Measurements from ENCODE around the gene PARD3B. TPM values are rescaled to one million over a fixed set of nuclear protein-coding genes. Genes with fewer than 3 reads are reported as not detected.

Gene PARD3B
- total and polyA plus RNA-seq, 5 donors from 2014 or later, result 0.03 to 0.68 (median 0.08) TPM; not detected in 1

DNA sequence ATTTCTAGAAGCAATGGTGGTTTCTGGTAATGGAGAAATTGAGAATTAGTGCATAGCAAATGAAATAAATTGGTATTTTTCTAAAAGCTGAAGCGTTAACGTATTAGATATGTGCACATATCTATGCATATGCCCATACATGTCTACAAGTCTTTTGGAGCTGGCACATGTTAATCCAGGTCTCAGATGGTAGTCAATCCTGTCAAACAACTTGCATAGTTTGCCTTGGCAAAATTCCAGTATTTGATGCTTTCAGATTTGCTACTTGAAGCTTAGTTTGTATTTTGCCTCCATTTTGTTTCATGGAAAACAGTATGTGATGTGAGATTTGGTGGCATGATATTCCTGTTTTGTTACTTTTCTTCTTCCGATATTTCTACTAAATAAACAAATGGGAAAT lies 304.6 kb downstream of the PARD3B start:
- Mint-ChIP-seq H3K27ac (no peak overlapping the region), H3K36me3 (no peaks in the 10 kb centered on the region), H3K9me3 (no peaks in the 10 kb centered on the region), H3K4me3 (no peak overlapping the region), H3K27me3 (peaks cover 27% of the 10 kb centered on the region), H3K4me1 (no peaks in the 10 kb centered on the region)
- Histone ChIP-seq H3K4me1 (ENCODE audit: control insufficient read depth, insufficient read depth, low read length, poor library complexity, severe bottlenecking) (no peaks in the 10 kb centered on the region), H3K27ac (ENCODE audit: insufficient read depth, low read length, poor library complexity, severe bottlenecking) (no peak overlapping the region), H3K9me3 (ENCODE audit: control insufficient read depth in 2 of 2, low read length in 2 of 2) (no peaks in the 10 kb centered on the region), H3K27me3 (ENCODE audit: control insufficient read depth, insufficient read depth, low read length) (peaks cover 4% of the 10 kb centered on the region), H3K4me3 (ENCODE audit: low read depth, low read length) (no peak overlapping the region), H3K36me3 (ENCODE audit: control insufficient read depth, insufficient read depth, low read length) (no peaks in the 10 kb centered on the region)
- DNase-seq, result no peak
- ATAC-seq (ENCODE audit: low read depth in 2 of 2), result no peak

DNA sequence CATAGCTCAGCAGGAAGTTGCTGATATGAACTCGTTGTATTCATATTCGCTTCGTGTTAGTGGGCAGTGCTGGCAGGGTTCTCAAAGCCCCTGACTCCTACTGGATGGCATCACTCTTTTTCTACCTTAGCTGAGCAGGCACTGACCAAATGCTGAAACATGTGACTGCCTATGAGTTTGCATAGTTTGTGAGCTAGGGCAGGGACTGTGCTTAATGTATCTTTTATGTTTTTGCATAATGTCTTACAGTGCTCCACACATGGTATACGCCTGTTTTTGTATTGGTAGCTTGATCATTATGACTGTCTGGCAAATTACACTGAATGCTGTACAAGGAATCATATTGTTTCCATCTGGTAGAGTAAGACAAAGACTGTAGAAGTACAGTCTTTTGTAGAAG lies 305.3 kb downstream of the PARD3B start:
- Mint-ChIP-seq H3K9me3 (no peaks in the 10 kb centered on the region), H3K27me3 (peaks cover 26% of the 10 kb centered on the region), H3K36me3 (no peaks in the 10 kb centered on the region), H3K4me1 (no peaks in the 10 kb centered on the region), H3K27ac (no peak overlapping the region), H3K4me3 (no peak overlapping the region)
- H3K27ac ChIP-seq (ENCODE audit: insufficient read depth, low read length, poor library complexity, severe bottlenecking), result no peak overlapping the region
- no peaks in the 10 kb centered on the region for H3K9me3 ChIP-seq (ENCODE audit: control insufficient read depth in 2 of 2, low read length in 2 of 2)
- H3K4me3 ChIP-seq (ENCODE audit: low read depth, low read length), result no peak overlapping the region
- no peaks in the 10 kb centered on the region for H3K4me1 ChIP-seq (ENCODE audit: control insufficient read depth, insufficient read depth, low read length, poor library complexity, severe bottlenecking)
- ATAC-seq (ENCODE audit: low read depth in 2 of 2) (no peak), DNase-seq (no peak)
- H3K36me3 ChIP-seq (ENCODE audit: control insufficient read depth, insufficient read depth, low read length), result no peaks in the 10 kb centered on the region
- peaks cover 4% of the 10 kb centered on the region for H3K27me3 ChIP-seq (ENCODE audit: control insufficient read depth, insufficient read depth, low read length)

DNA sequence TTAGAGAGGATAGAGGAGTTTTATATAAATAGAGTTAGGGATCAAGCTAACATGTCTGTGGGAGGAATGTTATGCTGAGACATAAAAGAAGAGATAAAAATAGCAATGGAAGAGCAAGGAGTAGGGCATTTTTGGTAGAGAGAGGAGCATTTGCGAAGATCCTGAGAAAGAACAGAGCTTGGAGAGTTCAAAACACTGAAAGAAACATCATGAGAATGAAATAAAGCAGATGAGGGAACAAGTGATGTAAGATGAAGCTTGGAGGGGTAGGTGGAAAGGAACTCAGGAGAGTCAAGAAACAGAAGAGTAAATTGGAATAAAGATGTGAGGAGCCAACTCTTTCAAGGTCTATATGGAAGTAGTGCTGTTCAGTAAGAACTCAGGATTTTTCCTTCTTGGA lies 308.6 kb downstream of the PARD3B start:
- ATAC-seq (ENCODE audit: low read depth in 2 of 2), result no peak
- Mint-ChIP-seq H3K27ac (no peak overlapping the region), H3K36me3 (no peaks in the 10 kb centered on the region), H3K4me1 (no peaks in the 10 kb centered on the region), H3K27me3 (peaks cover 27% of the 10 kb centered on the region), H3K9me3 (no peaks in the 10 kb centered on the region), H3K4me3 (no peak overlapping the region)
- no peak overlapping the region for H3K4me3 ChIP-seq (ENCODE audit: low read depth, low read length)
- no peaks in the 10 kb centered on the region for H3K9me3 ChIP-seq (ENCODE audit: control insufficient read depth in 2 of 2, low read length in 2 of 2)
- peaks cover 4% of the 10 kb centered on the region for H3K27me3 ChIP-seq (ENCODE audit: control insufficient read depth, insufficient read depth, low read length)
- no peaks in the 10 kb centered on the region for H3K36me3 ChIP-seq (ENCODE audit: control insufficient read depth, insufficient read depth, low read length)
- no peak overlapping the region for H3K27ac ChIP-seq (ENCODE audit: insufficient read depth, low read length, poor library complexity, severe bottlenecking)
- H3K4me1 ChIP-seq (ENCODE audit: control insufficient read depth, insufficient read depth, low read length, poor library complexity, severe bottlenecking), result no peaks in the 10 kb centered on the region
- DNase-seq, result no peak

DNA sequence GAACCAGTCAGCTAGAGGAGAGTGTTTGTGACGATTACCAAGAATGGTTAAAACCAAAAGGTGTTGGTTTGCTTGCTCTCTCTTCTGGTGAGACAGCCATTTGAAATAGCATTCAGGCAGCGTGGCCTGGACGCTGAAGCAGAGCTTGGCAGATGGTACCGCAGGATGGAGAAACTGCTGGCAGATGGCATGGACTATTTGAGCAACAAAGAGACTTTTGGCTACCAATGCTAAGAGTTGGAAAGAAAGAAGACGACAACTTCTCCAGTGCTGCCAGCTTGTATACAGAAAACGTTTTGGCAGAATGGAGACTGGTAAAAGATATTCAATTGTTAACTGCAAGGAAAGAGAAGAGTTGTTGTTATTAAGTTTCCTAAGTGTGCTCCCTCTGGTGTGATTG lies 315.0 kb downstream of the PARD3B start:
- no peak for ATAC-seq (ENCODE audit: low read depth in 2 of 2)
- H3K4me1 Mint-ChIP-seq, result no peaks in the 10 kb centered on the region
- peaks cover 38% of the 10 kb centered on the region for H3K27me3 Mint-ChIP-seq
- H3K9me3 Mint-ChIP-seq, result peaks cover 0 to 2% (median 0%) of the 10 kb centered on the region in 7 donors
- no peaks in the 10 kb centered on the region for H3K36me3 Mint-ChIP-seq
- no peak for DNase-seq
- Histone ChIP-seq H3K4me3 (ENCODE audit: low read depth, low read length) (no peak overlapping the region), H3K27ac (ENCODE audit: insufficient read depth, low read length, poor library complexity, severe bottlenecking) (no peak overlapping the region), H3K4me1 (ENCODE audit: control insufficient read depth, insufficient read depth, low read length, poor library complexity, severe bottlenecking) (no peaks in the 10 kb centered on the region), H3K36me3 (ENCODE audit: control insufficient read depth, insufficient read depth, low read length) (no peaks in the 10 kb centered on the region), H3K9me3 (ENCODE audit: control insufficient read depth in 2 of 2, low read length in 2 of 2) (no peaks in the 10 kb centered on the region), H3K27me3 (ENCODE audit: control insufficient read depth, insufficient read depth, low read length) (peaks cover 2% of the 10 kb centered on the region)
- H3K4me3 Mint-ChIP-seq, result no peak overlapping the region
- H3K27ac Mint-ChIP-seq, result no peak overlapping the region

DNA sequence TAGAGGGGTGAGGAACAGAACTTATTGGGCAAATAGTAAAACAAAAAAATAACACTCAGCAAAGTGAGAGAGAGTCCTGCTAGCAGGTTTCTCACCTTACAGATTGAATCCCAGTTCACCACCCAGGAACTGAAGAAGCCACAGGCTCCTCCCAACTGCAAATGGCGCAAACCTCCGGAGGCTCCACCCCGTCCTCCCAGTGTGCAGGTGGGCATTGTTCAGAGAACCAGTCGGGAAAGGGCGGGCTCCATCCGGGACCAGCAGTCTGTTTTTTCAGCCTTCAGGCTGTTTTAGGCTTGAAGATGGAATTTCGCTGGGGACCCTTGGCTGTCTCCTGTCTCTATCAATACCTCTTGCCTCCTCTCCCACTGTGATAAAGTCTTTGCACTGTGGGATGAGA lies 317.5 kb downstream of the PARD3B start:
- H3K4me3 ChIP-seq (ENCODE audit: low read depth, low read length), result no peak overlapping the region
- peaks cover 40% of the 10 kb centered on the region for H3K27me3 Mint-ChIP-seq
- DNase-seq (no peak), ATAC-seq (ENCODE audit: low read depth in 2 of 2) (no peak)
- no peaks in the 10 kb centered on the region for H3K36me3 ChIP-seq (ENCODE audit: control insufficient read depth, insufficient read depth, low read length)
- no peak overlapping the region for H3K27ac Mint-ChIP-seq
- no peaks in the 10 kb centered on the region for H3K4me1 ChIP-seq (ENCODE audit: control insufficient read depth, insufficient read depth, low read length, poor library complexity, severe bottlenecking)
- H3K9me3 ChIP-seq (ENCODE audit: control insufficient read depth in 2 of 2, low read length in 2 of 2), result no peaks in the 10 kb centered on the region
- H3K4me1 Mint-ChIP-seq, result no peaks in the 10 kb centered on the region
- peaks cover 5% of the 10 kb centered on the region for H3K27me3 ChIP-seq (ENCODE audit: control insufficient read depth, insufficient read depth, low read length)
- H3K27ac ChIP-seq (ENCODE audit: insufficient read depth, low read length, poor library complexity, severe bottlenecking), result no peak overlapping the region
- no peaks in the 10 kb centered on the region for H3K36me3 Mint-ChIP-seq
- peaks cover 0 to 2% (median 0%) of the 10 kb centered on the region in 7 donors for H3K9me3 Mint-ChIP-seq
- no peak overlapping the region for H3K4me3 Mint-ChIP-seq

DNA sequence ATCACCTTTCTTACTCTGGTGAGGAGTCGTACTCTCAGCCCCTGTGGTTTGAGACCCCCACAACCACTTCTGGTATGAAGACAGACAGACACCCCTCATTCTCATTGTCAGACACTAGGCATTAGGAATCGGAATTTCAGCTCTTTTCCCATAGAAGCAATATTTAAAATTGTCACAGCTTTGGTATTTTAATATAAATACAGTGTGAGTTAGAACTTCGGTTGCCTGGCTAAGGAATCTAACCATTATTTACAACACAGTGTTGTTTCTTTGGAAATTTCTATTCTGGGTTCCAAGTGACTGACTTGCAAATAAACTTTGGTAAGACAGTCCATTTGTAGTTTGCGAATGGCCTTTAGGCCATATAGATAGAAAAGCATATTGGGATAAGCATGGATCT lies 318.1 kb downstream of the PARD3B start:
- H3K27me3 Mint-ChIP-seq, result peaks cover 40% of the 10 kb centered on the region
- H3K4me1 Mint-ChIP-seq, result no peaks in the 10 kb centered on the region
- ATAC-seq (ENCODE audit: low read depth in 2 of 2) (no peak), DNase-seq (no peak)
- H3K9me3 Mint-ChIP-seq, result peaks cover 0 to 2% (median 0%) of the 10 kb centered on the region in 7 donors
- H3K27ac ChIP-seq (ENCODE audit: insufficient read depth, low read length, poor library complexity, severe bottlenecking), result no peak overlapping the region
- no peaks in the 10 kb centered on the region for H3K36me3 Mint-ChIP-seq
- H3K4me1 ChIP-seq (ENCODE audit: control insufficient read depth, insufficient read depth, low read length, poor library complexity, severe bottlenecking), result no peaks in the 10 kb centered on the region
- H3K27ac Mint-ChIP-seq, result no peak overlapping the region
- peaks cover 5% of the 10 kb centered on the region for H3K27me3 ChIP-seq (ENCODE audit: control insufficient read depth, insufficient read depth, low read length)
- no peak overlapping the region for H3K4me3 Mint-ChIP-seq
- H3K9me3 ChIP-seq (ENCODE audit: control insufficient read depth in 2 of 2, low read length in 2 of 2), result no peaks in the 10 kb centered on the region
- no peak overlapping the region for H3K4me3 ChIP-seq (ENCODE audit: low read depth, low read length)
- no peaks in the 10 kb centered on the region for H3K36me3 ChIP-seq (ENCODE audit: control insufficient read depth, insufficient read depth, low read length)

DNA sequence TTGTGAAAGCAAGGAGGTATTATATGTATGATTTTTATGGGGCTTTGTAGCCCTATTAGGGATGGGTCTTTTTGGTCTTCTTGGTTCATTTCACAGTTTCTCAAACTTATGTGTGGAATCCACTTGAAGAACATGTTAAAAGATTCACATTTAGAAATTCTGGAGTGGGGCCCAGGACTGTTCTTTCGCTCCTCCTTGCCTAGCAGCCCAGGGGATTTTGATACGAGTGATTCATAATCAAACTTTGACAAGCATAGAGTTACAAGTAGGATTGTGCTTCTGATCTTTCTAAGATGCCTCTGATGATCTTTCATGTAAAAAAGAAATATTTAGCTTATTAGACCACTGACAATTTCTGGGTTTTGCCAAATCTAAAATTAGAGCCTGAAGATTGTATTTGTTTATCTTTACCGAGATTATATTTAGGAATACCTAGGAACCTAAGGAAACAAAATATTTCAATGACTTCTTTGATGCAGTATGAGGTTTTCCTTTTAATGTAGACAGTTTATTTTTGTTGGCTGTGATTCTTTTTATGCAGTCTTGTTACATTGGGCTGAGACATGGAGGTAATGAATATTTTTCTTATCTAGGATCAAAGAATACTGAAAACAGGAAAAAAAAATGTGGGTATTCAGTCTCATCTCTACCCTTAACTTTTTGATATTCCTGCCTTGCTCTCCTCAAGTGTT lies 324.0 kb downstream of the PARD3B start:
- Histone ChIP-seq H3K4me3 (ENCODE audit: low read depth, low read length) (no peak overlapping the region), H3K27ac (ENCODE audit: insufficient read depth, low read length, poor library complexity, severe bottlenecking) (no peak overlapping the region), H3K36me3 (ENCODE audit: control insufficient read depth, insufficient read depth, low read length) (no peaks in the 10 kb centered on the region), H3K27me3 (ENCODE audit: control insufficient read depth, insufficient read depth, low read length) (peaks cover 3% of the 10 kb centered on the region), H3K4me1 (ENCODE audit: control insufficient read depth, insufficient read depth, low read length, poor library complexity, severe bottlenecking) (peaks cover 13% of the 10 kb centered on the region), H3K9me3 (ENCODE audit: control insufficient read depth in 2 of 2, low read length in 2 of 2) (no peaks in the 10 kb centered on the region)
- Mint-ChIP-seq H3K36me3 (no peaks in the 10 kb centered on the region), H3K4me1 (peaks cover 6 to 18% (median 11%) of the 10 kb centered on the region in 4 donors), H3K9me3 (peaks cover 0 to 6% (median 0%) of the 10 kb centered on the region in 7 donors), H3K27ac (peak overlapping the region in 2 of 3 donors; percentile 12 to 48), H3K4me3 (no peak overlapping the region), H3K27me3 (peaks cover 29% of the 10 kb centered on the region)
- DNase-seq, result no peak
- no peak for ATAC-seq (ENCODE audit: low read depth in 2 of 2)

DNA sequence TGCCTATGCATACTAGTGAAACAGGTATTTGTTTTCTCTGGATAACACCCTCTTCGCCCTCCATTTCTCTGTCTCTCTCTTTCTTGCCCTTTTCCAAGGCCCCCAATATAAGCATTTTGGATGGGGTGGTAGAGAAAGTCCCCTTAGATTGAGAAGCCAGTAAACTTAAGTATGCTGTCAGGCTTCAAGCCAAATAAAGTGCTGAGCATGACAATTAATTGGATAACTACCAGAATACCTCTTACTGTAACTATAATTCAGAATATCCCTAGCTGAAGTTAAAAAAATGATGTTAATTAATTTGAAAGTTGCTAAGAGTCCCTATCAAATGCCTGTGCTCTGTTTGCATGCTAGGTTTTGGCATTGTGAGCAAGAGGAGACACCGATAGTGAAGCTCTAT lies 324.8 kb downstream of the PARD3B start:
- no peaks in the 10 kb centered on the region for H3K36me3 Mint-ChIP-seq
- peaks cover 0 to 6% (median 0%) of the 10 kb centered on the region in 7 donors for H3K9me3 Mint-ChIP-seq
- H3K4me1 ChIP-seq (ENCODE audit: control insufficient read depth, insufficient read depth, low read length, poor library complexity, severe bottlenecking), result peaks cover 13% of the 10 kb centered on the region
- H3K27me3 Mint-ChIP-seq, result peaks cover 26% of the 10 kb centered on the region
- H3K4me3 Mint-ChIP-seq, result no peak overlapping the region
- no peak overlapping the region for H3K27ac Mint-ChIP-seq
- no peak overlapping the region for H3K4me3 ChIP-seq (ENCODE audit: low read depth, low read length)
- no peaks in the 10 kb centered on the region for H3K36me3 ChIP-seq (ENCODE audit: control insufficient read depth, insufficient read depth, low read length)
- H3K27me3 ChIP-seq (ENCODE audit: control insufficient read depth, insufficient read depth, low read length), result peaks cover 3% of the 10 kb centered on the region
- H3K4me1 Mint-ChIP-seq, result peaks cover 6 to 22% (median 11%) of the 10 kb centered on the region in 4 donors
- ATAC-seq (ENCODE audit: low read depth in 2 of 2), result no peak
- H3K9me3 ChIP-seq (ENCODE audit: control insufficient read depth in 2 of 2, low read length in 2 of 2), result no peaks in the 10 kb centered on the region
- no peak overlapping the region for H3K27ac ChIP-seq (ENCODE audit: insufficient read depth, low read length, poor library complexity, severe bottlenecking)
- DNase-seq, result no peak

All from CD4-positive, CD25-positive, alpha-beta regulatory T cell (primary cell).